ENCODE data around the gene TBC1D4. TPM values are rescaled to one million over a fixed set of nuclear protein-coding genes. Genes with fewer than 3 reads are reported as not detected.

TBC1D4 gene
- total RNA-seq, 2 donors from 2014 or later: 64.3 to 162 TPM

DNA sequence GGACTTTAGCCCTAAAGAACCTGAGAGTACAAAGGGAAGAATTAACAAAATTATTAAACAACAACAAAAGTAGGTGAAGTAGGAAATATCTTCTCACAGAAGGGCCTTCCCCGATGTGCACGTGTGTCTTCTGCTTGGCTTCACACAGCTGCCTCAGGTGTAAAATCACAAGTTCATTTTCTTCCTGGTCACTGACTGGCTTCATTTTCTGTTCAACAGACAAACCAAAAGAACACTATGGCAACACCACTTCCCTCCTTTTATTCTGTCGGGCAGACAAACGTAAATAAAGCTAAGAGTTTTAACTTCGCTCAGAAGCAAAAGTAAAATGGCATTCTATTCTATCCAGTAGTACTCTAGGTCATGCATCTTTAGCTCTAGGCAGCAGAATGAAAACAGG lies 140.9 kb downstream of the TBC1D4 start:
- no peaks in the 10 kb centered on the region for H3K27me3 ChIP-seq
- no peaks in the 10 kb centered on the region for H3K4me1 ChIP-seq
- TF ChIP-seq, protein P1, sequence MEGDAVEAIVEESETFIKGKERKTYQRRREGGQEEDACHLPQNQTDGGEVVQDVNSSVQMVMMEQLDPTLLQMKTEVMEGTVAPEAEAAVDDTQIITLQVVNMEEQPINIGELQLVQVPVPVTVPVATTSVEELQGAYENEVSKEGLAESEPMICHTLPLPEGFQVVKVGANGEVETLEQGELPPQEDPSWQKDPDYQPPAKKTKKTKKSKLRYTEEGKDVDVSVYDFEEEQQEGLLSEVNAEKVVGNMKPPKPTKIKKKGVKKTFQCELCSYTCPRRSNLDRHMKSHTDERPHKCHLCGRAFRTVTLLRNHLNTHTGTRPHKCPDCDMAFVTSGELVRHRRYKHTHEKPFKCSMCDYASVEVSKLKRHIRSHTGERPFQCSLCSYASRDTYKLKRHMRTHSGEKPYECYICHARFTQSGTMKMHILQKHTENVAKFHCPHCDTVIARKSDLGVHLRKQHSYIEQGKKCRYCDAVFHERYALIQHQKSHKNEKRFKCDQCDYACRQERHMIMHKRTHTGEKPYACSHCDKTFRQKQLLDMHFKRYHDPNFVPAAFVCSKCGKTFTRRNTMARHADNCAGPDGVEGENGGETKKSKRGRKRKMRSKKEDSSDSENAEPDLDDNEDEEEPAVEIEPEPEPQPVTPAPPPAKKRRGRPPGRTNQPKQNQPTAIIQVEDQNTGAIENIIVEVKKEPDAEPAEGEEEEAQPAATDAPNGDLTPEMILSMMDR (IDR thresholded peaks at IDR 0.05): no peak
- H3K27ac ChIP-seq: no peak overlapping the region
- DNase-seq (ENCODE audit: low spot score): no peak
- no peak overlapping the region for H3K4me3 ChIP-seq
- no peaks in the 10 kb centered on the region for H3K9me3 ChIP-seq
- peaks cover 8% of the 10 kb centered on the region for H3K36me3 ChIP-seq

DNA sequence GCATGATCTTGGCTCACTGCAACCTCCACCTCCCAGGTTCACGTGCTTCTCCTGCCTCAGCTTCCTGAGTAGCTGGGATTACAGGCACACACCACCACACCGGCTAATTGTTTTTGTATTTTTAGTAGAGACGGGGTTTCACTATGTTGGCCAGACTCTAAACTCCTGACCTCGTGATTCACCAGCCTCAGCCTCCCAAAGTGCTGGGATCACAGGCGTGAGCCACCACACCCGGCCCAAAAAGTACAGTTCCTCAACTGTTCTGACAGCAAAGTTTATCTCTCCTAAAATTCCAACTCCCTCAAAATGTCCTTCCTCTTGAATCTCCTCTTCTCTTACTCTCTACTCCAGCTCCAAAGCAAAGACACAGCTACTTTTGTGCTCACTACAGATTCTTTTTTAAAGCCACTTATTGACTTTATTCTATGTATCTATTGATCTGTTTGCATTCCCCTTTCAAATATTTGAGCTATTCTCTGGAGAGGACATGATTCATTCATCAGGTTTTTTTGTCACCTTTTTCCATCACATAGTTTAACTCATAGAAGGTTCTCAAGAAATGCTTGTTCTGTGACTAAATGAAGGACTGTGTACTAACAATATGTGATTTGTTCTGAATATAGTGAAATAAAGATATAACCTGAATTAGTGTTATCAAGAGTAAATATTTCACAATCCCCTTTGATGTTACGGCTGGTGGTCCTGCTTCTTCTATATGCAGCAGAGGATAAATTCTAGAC lies 142.2 kb downstream of the TBC1D4 start:
- no peak overlapping the region for H3K4me3 ChIP-seq
- H3K9me3 ChIP-seq: no peaks in the 10 kb centered on the region
- H3K36me3 ChIP-seq: peaks cover 18% of the 10 kb centered on the region
- H3K4me1 ChIP-seq: no peaks in the 10 kb centered on the region
- DNase-seq (ENCODE audit: low spot score): no peak
- H3K27me3 ChIP-seq: no peaks in the 10 kb centered on the region
- TF ChIP-seq, protein P1 (IDR thresholded peaks at IDR 0.05): no peak
- H3K27ac ChIP-seq: no peak overlapping the region

DNA sequence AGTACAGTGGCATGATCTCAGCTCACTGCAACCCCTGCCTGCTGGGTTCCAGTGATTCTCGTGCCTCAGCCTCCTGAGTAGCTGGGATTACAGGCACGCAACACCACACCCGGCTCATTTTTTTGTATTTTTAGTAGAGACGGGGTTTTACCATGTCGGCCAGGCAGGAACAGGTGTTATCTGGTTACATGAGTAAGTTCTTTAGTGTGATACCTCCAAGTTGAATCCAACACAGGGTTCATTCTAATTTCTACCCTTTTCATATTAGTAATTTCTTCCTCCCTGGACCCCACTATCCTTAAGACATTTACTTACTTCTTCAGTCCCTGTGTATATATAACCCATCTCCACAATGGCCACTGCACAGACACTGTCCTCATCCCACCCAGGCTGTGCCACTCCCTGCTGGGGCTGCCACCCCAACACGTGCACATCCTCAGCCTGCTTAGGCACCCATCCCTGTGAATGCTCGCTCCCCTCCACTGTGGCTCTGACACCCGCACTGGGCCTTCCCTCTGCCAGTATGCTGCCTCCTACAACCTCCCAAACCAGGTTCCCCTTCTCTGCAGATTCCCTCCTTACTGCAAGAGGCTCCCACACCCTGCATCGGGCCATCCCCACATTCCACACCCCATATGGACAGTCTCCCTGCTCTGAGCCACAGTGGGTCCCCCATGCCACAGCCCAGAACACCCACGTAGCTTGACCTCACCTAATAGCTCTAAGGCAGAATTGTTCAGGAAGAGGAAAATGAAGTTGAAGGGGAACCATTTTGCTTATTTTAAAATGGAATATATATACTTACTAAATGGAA lies 147.1 kb downstream of the TBC1D4 start:
- no peak for DNase-seq (ENCODE audit: low spot score)
- Histone ChIP-seq H3K27me3 (no peaks in the 10 kb centered on the region), H3K4me3 (no peak overlapping the region), H3K27ac (no peak overlapping the region), H3K4me1 (no peaks in the 10 kb centered on the region), H3K9me3 (no peaks in the 10 kb centered on the region), H3K36me3 (peaks cover 19% of the 10 kb centered on the region)
- TF ChIP-seq, protein P1 (IDR thresholded peaks at IDR 0.05): no peak

DNA sequence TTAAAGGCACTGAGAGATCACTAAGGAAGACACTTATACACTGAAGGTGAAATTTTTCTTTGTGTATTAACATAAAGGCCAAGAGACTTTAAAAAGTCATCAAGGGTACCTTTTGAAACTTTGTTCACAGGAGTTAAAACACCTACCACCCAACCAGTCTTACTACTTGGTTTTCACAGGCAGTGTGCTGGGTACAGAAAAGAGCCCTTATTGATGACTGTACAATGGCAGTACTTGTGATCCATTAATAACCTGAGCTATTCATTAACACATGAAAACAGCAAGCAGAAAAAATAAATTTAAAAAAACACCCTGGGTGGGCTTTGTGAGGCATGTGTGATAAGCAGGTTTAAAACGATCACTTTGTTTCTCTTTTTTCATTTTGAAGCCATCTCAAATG lies 148.9 kb downstream of the TBC1D4 start:
- H3K27me3 ChIP-seq: no peaks in the 10 kb centered on the region
- H3K4me1 ChIP-seq: no peaks in the 10 kb centered on the region
- TF ChIP-seq, protein P1 (IDR thresholded peaks at IDR 0.05): no peak
- H3K4me3 ChIP-seq: no peak overlapping the region
- H3K9me3 ChIP-seq: no peaks in the 10 kb centered on the region
- no peak for DNase-seq (ENCODE audit: low spot score)
- no peak overlapping the region for H3K27ac ChIP-seq
- H3K36me3 ChIP-seq: peaks cover 19% of the 10 kb centered on the region

DNA sequence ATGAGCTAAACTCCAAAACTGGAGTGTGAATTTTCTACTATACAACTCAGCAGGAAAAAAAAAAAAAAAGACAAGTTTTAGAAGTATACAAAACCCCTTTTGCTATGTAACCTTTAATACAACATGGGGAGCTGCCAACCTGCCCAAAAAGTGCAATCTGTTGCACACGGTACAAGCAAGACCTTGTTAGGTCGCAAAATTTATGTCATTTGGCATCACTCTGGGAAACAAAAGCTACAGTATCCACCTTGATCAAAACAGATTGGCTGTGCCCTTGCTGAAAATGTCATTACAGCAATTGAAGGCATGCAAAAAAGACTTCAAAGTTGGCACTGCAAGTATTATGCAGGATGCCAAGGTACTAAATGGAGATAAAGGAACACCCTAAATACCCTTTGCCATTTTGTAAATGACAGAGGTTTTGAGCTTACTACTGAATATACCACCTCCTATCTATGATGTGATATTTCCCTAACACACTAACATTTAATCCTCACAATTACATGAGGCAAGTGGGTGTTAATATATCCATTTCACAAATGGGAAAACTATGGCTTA lies 150.1 kb downstream of the TBC1D4 start:
- H3K27ac ChIP-seq: no peak overlapping the region
- DNase-seq (ENCODE audit: low spot score): no peak
- H3K4me1 ChIP-seq: peaks cover 0 to 4% of the 10 kb centered on the region in 2 donors
- H3K36me3 ChIP-seq: peaks cover 19% of the 10 kb centered on the region
- no peaks in the 10 kb centered on the region for H3K9me3 ChIP-seq
- no peaks in the 10 kb centered on the region for H3K27me3 ChIP-seq
- TF ChIP-seq, protein P1 (IDR thresholded peaks at IDR 0.05): no peak
- H3K4me3 ChIP-seq: no peak overlapping the region

All from right atrium auricular region (tissue), 2 donors.